Keratinocyte (primary cell): ENCODE results near the gene OTX2.

Experiments
- CTCF ChIP-seq, 3 experiments: IDR thresholded peaks in 1 of 3; conservative IDR thresholded peaks in 1 of 3; optimal IDR thresholded peaks in 1 of 3; 2 replicates in 2 of 3; 3 replicates in 1 of 3; pipeline versions ENCODE3 to v1.5.1; 2011; ENCODE audit warnings: low read length in 3 of 3, mild to moderate bottlenecking in 3 of 3, moderate library complexity in 2 of 3, control low read depth in 1 of 3, inconsistent platforms in 1 of 3; ENCODE audit not compliant: insufficient read depth in 2 of 3; ENCODE audit errors: extremely low read depth in 1 of 3
- EZH2 ChIP-seq: IDR thresholded peaks from one replicate; pipeline ENCODE4 v1.6.1; 2012; ENCODE audit warnings: inconsistent platforms, mild to moderate bottlenecking, low read length, moderate library complexity

DNA sequence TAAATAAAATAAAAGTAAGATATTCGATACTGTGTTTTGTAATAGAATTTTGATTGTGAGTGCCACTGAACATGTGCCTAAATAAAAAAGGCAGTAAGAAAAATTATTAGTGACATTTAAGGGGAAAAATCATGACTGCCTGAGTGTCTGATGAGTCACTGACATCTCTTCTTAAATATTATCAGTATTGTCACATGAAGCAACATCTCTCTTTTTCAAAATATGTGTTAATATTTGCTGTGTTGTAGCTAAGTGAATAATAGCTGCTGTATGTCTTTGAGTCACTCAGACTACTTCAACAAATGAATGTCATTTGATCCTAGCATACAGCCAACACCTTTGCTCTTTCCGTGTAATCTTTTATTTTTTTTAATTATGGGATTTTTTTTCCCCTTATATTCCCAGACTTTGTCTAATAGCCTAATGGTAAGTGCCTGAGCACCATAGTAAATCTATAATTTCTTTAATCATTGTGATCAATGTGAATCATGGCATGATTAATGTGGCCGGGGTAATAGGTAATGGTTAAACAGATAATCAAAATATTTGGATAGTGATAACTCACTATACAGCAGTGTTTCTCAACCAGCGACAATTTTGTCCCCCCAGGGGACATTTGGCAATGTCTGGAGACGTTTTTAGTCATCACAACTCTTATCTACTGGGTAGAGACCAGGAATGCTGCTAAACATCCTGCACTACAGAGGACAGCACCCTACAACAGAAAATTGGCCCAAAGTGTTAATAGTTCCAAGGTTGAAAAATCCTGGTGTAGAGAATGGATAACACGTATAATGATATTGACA, 11.7 kb upstream of the OTX2 start:
- TF ChIP-seq CTCF (optimal IDR thresholded peaks at IDR 0.05 in 1 of 3, IDR thresholded peaks at IDR 0.05 in 1 of 3, conservative IDR thresholded peaks at IDR 0.05 in 1 of 3; ENCODE audit: extremely low read depth in 1 of 3, insufficient read depth in 2 of 3, low read length in 3 of 3) (no peak), EZH2 (no peak)
